ENCODE results near the gene PTPRK. TPM values are rescaled to one million over a fixed set of nuclear protein-coding genes. Genes with fewer than 3 reads are reported as not detected.
"Not testable (repeated sequence)": the region's sequence is repeated elsewhere in the genome, so short reads cannot be mapped to it uniquely, and the experiment has no call there.

Gene PTPRK
- total RNA-seq, 4 donors from 2014 or later = 20.0 to 64.2 (median 36.6) TPM

GRCh38 chr6:128446497-128446896 is 73.9 kb downstream of the PTPRK start:
- no peak overlapping the region for H3K27ac ChIP-seq
- DNase-seq = no peak
- H3K4me1 ChIP-seq = no peaks in the 10 kb centered on the region
- H3K4me3 ChIP-seq = no peak overlapping the region
- H3K27me3 ChIP-seq = no peaks in the 10 kb centered on the region
- no peaks in the 10 kb centered on the region for H3K36me3 ChIP-seq
- H3K9me3 ChIP-seq = no peaks in the 10 kb centered on the region
- TF ChIP-seq POLR2A (IDR thresholded peaks at IDR 0.05) (no peak), CTCF (IDR thresholded peaks at IDR 0.05) (no peak)
- intact Hi-C loops (cut with DNase I; ENCODE audit: low total_unique reads) = no loop called here

- H3K27ac ChIP-seq = no peak overlapping the region
These were observed 76.8 kb downstream of the PTPRK start for GRCh38 chr6:128443553-128443952.

GRCh38 chr6:128439627-128440026 is 80.8 kb downstream of the PTPRK start:
- H3K36me3 ChIP-seq = no peaks in the 10 kb centered on the region
- H3K27ac ChIP-seq = no peak overlapping the region
- intact Hi-C loops (cut with DNase I; ENCODE audit: low total_unique reads) = no loop called here
- no peaks in the 10 kb centered on the region for H3K9me3 ChIP-seq
- H3K27me3 ChIP-seq = no peaks in the 10 kb centered on the region
- H3K4me1 ChIP-seq = no peaks in the 10 kb centered on the region
- no peak overlapping the region for H3K4me3 ChIP-seq
- TF ChIP-seq CTCF (IDR thresholded peaks at IDR 0.05) (no peak), POLR2A (IDR thresholded peaks at IDR 0.05) (no peak)
- no peak for DNase-seq

More at GRCh38 chr6:128443553-128443952, 76.8 kb downstream of the PTPRK start:
- Histone ChIP-seq H3K27me3 (no peaks in the 10 kb centered on the region), H3K36me3 (no peaks in the 10 kb centered on the region), H3K4me3 (no peak overlapping the region), H3K9me3 (no peaks in the 10 kb centered on the region), H3K4me1 (no peaks in the 10 kb centered on the region)
- no peak for DNase-seq
- intact Hi-C loops (cut with DNase I; ENCODE audit: low total_unique reads) = no loop called here
- no peak for TF ChIP-seq POLR2A (IDR thresholded peaks at IDR 0.05)
- no peak for TF ChIP-seq CTCF (IDR thresholded peaks at IDR 0.05)

DNA sequence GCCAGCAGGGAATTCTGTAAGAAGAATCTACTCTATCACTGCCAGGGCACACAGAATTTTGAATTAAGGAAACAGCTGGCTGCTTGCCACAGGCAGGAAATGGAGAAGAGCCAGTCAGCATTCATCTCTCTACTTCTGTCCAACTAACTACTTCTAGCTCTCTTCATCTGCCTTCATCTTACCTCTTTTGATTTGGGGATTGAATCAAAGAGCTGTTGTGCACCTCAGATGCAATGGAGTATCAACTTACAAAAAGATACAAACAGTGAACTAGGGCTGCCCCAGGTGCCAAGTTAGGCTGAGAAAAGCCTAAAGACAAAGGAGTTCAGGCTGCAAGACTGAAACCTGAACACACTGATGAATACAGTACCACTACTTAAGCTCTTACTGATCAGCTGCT is 82.0 kb downstream of the PTPRK start:
- Histone ChIP-seq H3K36me3 (no peaks in the 10 kb centered on the region), H3K9me3 (no peaks in the 10 kb centered on the region), H3K27me3 (no peaks in the 10 kb centered on the region), H3K27ac (no peak overlapping the region), H3K4me1 (no peaks in the 10 kb centered on the region), H3K4me3 (no peak overlapping the region)
- intact Hi-C loops (cut with DNase I; ENCODE audit: low total_unique reads) = no loop called here
- DNase-seq = peak in 1 of 2 donors; percentile 19
- TF ChIP-seq CTCF (IDR thresholded peaks at IDR 0.05) (no peak), POLR2A (IDR thresholded peaks at IDR 0.05) (no peak)

GRCh38 chr6:128437685-128438084 is 82.7 kb downstream of the PTPRK start:
- H3K27me3 ChIP-seq = no peaks in the 10 kb centered on the region
- no peaks in the 10 kb centered on the region for H3K36me3 ChIP-seq
- H3K27ac ChIP-seq = no peak overlapping the region
- intact Hi-C loops (cut with DNase I; ENCODE audit: low total_unique reads) = no loop called here
- H3K9me3 ChIP-seq = no peaks in the 10 kb centered on the region
- no peak for TF ChIP-seq POLR2A (IDR thresholded peaks at IDR 0.05)
- no peak for DNase-seq
- H3K4me1 ChIP-seq = no peaks in the 10 kb centered on the region
- H3K4me3 ChIP-seq = no peak overlapping the region

DNA sequence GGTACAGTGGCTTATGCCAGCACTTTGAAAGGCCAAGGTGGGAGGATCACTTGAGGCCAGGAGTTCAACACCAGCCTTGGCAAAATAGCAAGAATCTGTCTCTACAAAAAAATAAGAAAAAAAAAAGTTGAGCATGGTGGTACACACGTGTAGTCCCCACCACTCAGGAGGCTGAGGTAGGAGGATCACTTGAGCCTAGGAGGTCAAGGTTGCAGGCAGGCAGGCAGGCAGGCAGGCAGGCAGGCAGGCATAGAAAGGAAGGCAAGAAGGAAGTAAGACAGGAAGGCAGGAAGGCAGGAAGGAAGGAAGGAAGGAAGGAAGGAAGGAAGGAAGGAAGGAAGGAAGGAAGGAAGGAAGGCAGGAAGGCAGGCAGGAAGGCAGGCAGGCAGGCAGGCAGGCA is 85.6 kb downstream of the PTPRK start:
- H3K27me3 ChIP-seq; intact Hi-C loops (cut with DNase I; ENCODE audit: low total_unique reads); DNase-seq; H3K4me3 ChIP-seq; H3K36me3 ChIP-seq; H3K27ac ChIP-seq; H3K9me3 ChIP-seq; H3K4me1 ChIP-seq: not testable (repeated sequence)
